Lower leg skin (tissue), 3 donors: Measurements from ENCODE around the gene RERE.

Source experiments
- POLR2A ChIP-seq, 2 donors: fragments of 450-650 bp; IDR thresholded peaks; one replicate each; pipeline ENCODE4 v1.6.1; 2016 to 2017; ENCODE audit warnings: antibody characterized with exemption in 2 of 2, mild to moderate bottlenecking in 1 of 2, moderate library complexity in 1 of 2
- TF ChIP-seq, protein P1 (sequence below), 3 donors: fragments of 450-650 bp; IDR thresholded peaks; one replicate each; pipeline ENCODE4 v1.5.1; 2016; ENCODE audit warnings: antibody characterized with exemption in 3 of 3, mild to moderate bottlenecking in 3 of 3, moderate library complexity in 2 of 3

DNA sequence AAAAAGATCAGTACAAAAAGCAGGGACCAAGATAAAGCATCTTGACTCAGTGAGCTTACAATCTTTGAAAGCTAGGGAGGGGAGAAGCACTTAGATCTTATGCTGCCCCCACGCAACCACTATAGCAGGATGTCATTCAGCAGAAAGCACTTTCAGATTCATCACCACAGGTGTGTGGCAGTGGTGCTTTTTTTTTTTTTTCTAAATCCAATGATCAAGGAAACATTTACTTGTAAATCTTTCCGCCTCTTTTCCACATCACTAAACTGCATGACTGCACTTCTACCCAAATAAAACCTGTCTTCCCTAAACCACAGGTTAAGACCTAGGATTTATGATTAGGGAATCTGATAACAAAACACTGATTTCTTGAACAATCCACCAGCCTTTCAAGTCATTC is 344.8 kb downstream of the RERE start:
- TF ChIP-seq POLR2A (IDR thresholded peaks at IDR 0.05), result no peak
- TF ChIP-seq, protein P1, sequence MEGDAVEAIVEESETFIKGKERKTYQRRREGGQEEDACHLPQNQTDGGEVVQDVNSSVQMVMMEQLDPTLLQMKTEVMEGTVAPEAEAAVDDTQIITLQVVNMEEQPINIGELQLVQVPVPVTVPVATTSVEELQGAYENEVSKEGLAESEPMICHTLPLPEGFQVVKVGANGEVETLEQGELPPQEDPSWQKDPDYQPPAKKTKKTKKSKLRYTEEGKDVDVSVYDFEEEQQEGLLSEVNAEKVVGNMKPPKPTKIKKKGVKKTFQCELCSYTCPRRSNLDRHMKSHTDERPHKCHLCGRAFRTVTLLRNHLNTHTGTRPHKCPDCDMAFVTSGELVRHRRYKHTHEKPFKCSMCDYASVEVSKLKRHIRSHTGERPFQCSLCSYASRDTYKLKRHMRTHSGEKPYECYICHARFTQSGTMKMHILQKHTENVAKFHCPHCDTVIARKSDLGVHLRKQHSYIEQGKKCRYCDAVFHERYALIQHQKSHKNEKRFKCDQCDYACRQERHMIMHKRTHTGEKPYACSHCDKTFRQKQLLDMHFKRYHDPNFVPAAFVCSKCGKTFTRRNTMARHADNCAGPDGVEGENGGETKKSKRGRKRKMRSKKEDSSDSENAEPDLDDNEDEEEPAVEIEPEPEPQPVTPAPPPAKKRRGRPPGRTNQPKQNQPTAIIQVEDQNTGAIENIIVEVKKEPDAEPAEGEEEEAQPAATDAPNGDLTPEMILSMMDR (IDR thresholded peaks at IDR 0.05), result no peak
